ENCODE data around the gene GPR25.
A peak's percentile ranks its signal among the peaks of the same experiment; 100 is the strongest.

GPR25 gene

GRCh38 chr1:200873116-200873670, 412 bp downstream of the GPR25 start:
- DNase-seq (ENCODE audit: low spot score) = no peak

- DNase-seq (ENCODE audit: low spot score) = no peak
These were observed 1.1 kb downstream of the GPR25 start for GRCh38 chr1:200873671-200874397.

- no peak for DNase-seq (ENCODE audit: low spot score)
These were observed 1.9 kb downstream of the GPR25 start for GRCh38 chr1:200874694-200875093.

GRCh38 chr1:200875416-200875815, 2.6 kb downstream of the GPR25 start:
- DNase-seq (ENCODE audit: low spot score) = no peak

- no peak for DNase-seq (ENCODE audit: low spot score)
These were observed 4.2 kb downstream of the GPR25 start for GRCh38 chr1:200877010-200877409.

- peak; percentile 2 for DNase-seq (ENCODE audit: low spot score)
These were observed 5.2 kb downstream of the GPR25 start for GRCh38 chr1:200877839-200878551.

GRCh38 chr1:200880212-200880611, 7.4 kb downstream of the GPR25 start:
- DNase-seq (ENCODE audit: low spot score) = peak; percentile 1

GRCh38 chr1:200883118-200883517, 10.3 kb downstream of the GPR25 start:
- DNase-seq (ENCODE audit: low spot score) = no peak

GRCh38 chr1:200885623-200886402, 13.0 kb downstream of the GPR25 start:
- DNase-seq (ENCODE audit: low spot score) = peak; percentile 1

- DNase-seq (ENCODE audit: low spot score) = no peak
These were observed 13.8 kb downstream of the GPR25 start for GRCh38 chr1:200886594-200886993.

- no peak for DNase-seq (ENCODE audit: low spot score)
These were observed 14.3 kb downstream of the GPR25 start for GRCh38 chr1:200887036-200887435.

GRCh38 chr1:200887772-200888348, 15.1 kb downstream of the GPR25 start:
- no peak for DNase-seq (ENCODE audit: low spot score)

- no peak for DNase-seq (ENCODE audit: low spot score)
These were observed 15.6 kb downstream of the GPR25 start for GRCh38 chr1:200888349-200888838.

GRCh38 chr1:200889571-200889970, 16.8 kb downstream of the GPR25 start:
- no peak for DNase-seq (ENCODE audit: low spot score)

- no peak for DNase-seq (ENCODE audit: low spot score)
These were observed 17.2 kb downstream of the GPR25 start for GRCh38 chr1:200890027-200890426.

- DNase-seq (ENCODE audit: low spot score) = peak; percentile 83
These were observed 18.3 kb downstream of the GPR25 start for GRCh38 chr1:200890818-200891773.

GRCh38 chr1:200891774-200892157, 19.0 kb downstream of the GPR25 start:
- no peak for DNase-seq (ENCODE audit: low spot score)

GRCh38 chr1:200892546-200892945, 19.8 kb downstream of the GPR25 start:
- no peak for DNase-seq (ENCODE audit: low spot score)

GRCh38 chr1:200892958-200893357, 20.2 kb downstream of the GPR25 start:
- DNase-seq (ENCODE audit: low spot score) = no peak

- no peak for DNase-seq (ENCODE audit: low spot score)
These were observed 20.7 kb downstream of the GPR25 start for GRCh38 chr1:200893411-200893901.

Data from AG08396 (cell line).